Subcutaneous abdominal adipose tissue (tissue), 5 donors: Measurements from ENCODE around the gene ATP5F1A.

Experiments used
- H3K27ac ChIP-seq: one replicate; pipeline ENCODE4 v1.7.0; 2013; ENCODE audit warnings: low read depth, mild to moderate bottlenecking, inconsistent platforms, low read length, moderate library complexity
- H3K27me3 ChIP-seq, 5 donors: one replicate each; pipeline ENCODE4 v1.7.0; 2013; ENCODE audit warnings: low read length in 5 of 5, inconsistent platforms in 1 of 5; ENCODE audit not compliant: control insufficient read depth in 5 of 5, insufficient read depth in 4 of 5
- H3K36me3 ChIP-seq, 5 donors: one replicate each; pipeline ENCODE4 v1.7.0; 2013; ENCODE audit warnings: low read length in 5 of 5; ENCODE audit not compliant: control insufficient read depth in 5 of 5, insufficient read depth in 5 of 5
- H3K4me1 ChIP-seq, 5 donors: one replicate each; pipeline ENCODE4 v1.7.0; 2013; ENCODE audit warnings: low read length in 5 of 5, mild to moderate bottlenecking in 3 of 5, moderate library complexity in 1 of 5; ENCODE audit not compliant: control insufficient read depth in 5 of 5, insufficient read depth in 5 of 5
- H3K4me3 ChIP-seq, 5 donors: one replicate each; pipeline ENCODE4 v1.7.0; 2013; ENCODE audit warnings: low read length in 5 of 5, low read depth in 1 of 5
- H3K9ac ChIP-seq, 5 donors: one replicate each; pipeline ENCODE4 v1.7.0; 2013; ENCODE audit warnings: low read length in 5 of 5, mild to moderate bottlenecking in 4 of 5, moderate library complexity in 3 of 5
- H3K9me3 ChIP-seq, 5 donors: one replicate each; pipeline ENCODE4 v1.7.0; 2013; ENCODE audit warnings: low read length in 5 of 5; ENCODE audit not compliant: control insufficient read depth in 5 of 5
- donor health status: healthy.
- donor health status: healthy.
- donor health status: healthy.
- donor health status: healthy.
- donor health status: healthy.

Gene ATP5F1A

DNA sequence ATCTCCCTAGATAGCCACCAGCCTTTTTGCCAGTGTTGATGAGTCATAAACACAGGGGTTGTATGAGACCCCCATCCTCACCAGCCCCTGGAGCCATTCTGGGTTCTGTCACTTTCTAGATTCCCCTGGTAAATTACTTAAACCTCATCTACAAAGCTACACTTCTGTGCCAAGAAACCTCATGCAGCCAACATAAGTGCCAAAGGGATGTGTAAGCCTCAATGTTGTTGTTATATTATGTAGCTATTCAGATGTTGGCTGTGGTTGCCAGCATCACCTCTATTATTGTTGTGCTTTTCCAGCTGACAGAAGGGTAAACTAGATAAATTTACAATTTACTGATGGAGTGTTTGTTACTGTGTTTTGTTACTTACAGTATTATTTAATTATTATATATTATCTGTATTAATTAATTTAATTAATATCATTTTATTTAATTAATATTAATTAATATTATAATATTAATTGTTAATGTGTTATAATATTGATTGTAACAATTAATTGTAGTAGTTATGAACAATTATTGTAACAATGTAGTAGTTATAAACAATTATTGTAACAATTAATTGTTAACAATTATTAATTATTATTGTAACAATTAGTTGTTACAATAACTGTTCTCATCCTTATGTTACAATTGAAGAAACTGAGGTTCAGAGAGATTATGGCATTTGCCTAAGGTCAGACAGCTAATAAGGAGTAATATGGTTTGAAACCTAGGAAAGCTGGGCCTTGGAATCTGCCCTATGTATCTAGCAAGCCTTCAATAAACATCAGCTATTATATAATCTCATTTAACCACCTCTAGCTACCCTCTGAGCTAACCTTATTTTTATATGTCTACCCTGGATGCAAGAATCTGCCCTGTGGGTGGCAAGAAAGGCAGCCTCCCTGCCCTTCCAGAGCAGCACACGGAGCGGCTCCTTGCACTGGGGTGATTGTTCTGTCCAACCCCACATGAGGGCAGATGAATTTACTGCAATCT lies 62.1 kb downstream of the ATP5F1A start:
- peaks cover 0 to 3% (median 0%) of the 10 kb centered on the region in 5 donors for H3K36me3 ChIP-seq
- H3K27ac ChIP-seq, result no peak overlapping the region
- H3K4me1 ChIP-seq, result peaks cover 0 to 4% (median 0%) of the 10 kb centered on the region in 5 donors
- H3K9me3 ChIP-seq, result no peaks in the 10 kb centered on the region
- no peak overlapping the region for H3K4me3 ChIP-seq
- H3K27me3 ChIP-seq, result no peaks in the 10 kb centered on the region
- H3K9ac ChIP-seq, result no peak overlapping the region

GRCh38 chr18:46034230-46034629 lies 63.9 kb downstream of the ATP5F1A start:
- Histone ChIP-seq H3K4me1 (peaks cover 0 to 4% (median 0%) of the 10 kb centered on the region in 5 donors), H3K9me3 (no peaks in the 10 kb centered on the region), H3K9ac (no peak overlapping the region), H3K27ac (no peak overlapping the region), H3K27me3 (no peaks in the 10 kb centered on the region), H3K4me3 (no peak overlapping the region), H3K36me3 (no peaks in the 10 kb centered on the region)

- Histone ChIP-seq H3K9me3 (no peaks in the 10 kb centered on the region), H3K4me1 (peaks cover 0 to 11% (median 6%) of the 10 kb centered on the region in 5 donors), H3K27ac (no peak overlapping the region), H3K36me3 (no peaks in the 10 kb centered on the region), H3K27me3 (no peaks in the 10 kb centered on the region), H3K4me3 (no peak overlapping the region), H3K9ac (no peak overlapping the region)
Observed at GRCh38 chr18:46031741-46032140, 66.4 kb downstream of the ATP5F1A start.
